Panc1 (cell line): ENCODE results near the gene TMEM41B.

ENCODE experiments used
- POLR2AphosphoS5 ChIP-seq: IDR thresholded peaks from 2 replicates; pipeline ENCODE4 v1.6.1; 2012; ENCODE audit warnings: mild to moderate bottlenecking, low read depth, low read length, moderate library complexity
- REST ChIP-seq, 2 experiments: IDR thresholded peaks; 2 replicates each; pipeline ENCODE4 v1.6.1; 2011 to 2012; ENCODE audit warnings: low read depth in 2 of 2, control low read depth in 1 of 2, low read length in 1 of 2, mild to moderate bottlenecking in 1 of 2, moderate library complexity in 1 of 2; ENCODE audit not compliant: insufficient read depth in 1 of 2
- SIN3A ChIP-seq: IDR thresholded peaks from 2 replicates; pipeline ENCODE4 v1.6.1; 2012; ENCODE audit warnings: low read depth, mild to moderate bottlenecking, low read length, moderate library complexity, borderline replicate concordance; ENCODE audit not compliant: insufficient read depth
- TCF7L2 ChIP-seq: IDR thresholded peaks from 2 replicates; pipeline ENCODE4 v1.6.1; 2011; ENCODE audit warnings: mild to moderate bottlenecking, low read depth, low read length, inconsistent platforms
- TF ChIP-seq, protein P1 (sequence below): fragments of 450-650 bp; IDR thresholded peaks from 2 replicates; pipeline ENCODE4 v1.5.1; 2017; ENCODE audit warnings: mild to moderate bottlenecking

DNA sequence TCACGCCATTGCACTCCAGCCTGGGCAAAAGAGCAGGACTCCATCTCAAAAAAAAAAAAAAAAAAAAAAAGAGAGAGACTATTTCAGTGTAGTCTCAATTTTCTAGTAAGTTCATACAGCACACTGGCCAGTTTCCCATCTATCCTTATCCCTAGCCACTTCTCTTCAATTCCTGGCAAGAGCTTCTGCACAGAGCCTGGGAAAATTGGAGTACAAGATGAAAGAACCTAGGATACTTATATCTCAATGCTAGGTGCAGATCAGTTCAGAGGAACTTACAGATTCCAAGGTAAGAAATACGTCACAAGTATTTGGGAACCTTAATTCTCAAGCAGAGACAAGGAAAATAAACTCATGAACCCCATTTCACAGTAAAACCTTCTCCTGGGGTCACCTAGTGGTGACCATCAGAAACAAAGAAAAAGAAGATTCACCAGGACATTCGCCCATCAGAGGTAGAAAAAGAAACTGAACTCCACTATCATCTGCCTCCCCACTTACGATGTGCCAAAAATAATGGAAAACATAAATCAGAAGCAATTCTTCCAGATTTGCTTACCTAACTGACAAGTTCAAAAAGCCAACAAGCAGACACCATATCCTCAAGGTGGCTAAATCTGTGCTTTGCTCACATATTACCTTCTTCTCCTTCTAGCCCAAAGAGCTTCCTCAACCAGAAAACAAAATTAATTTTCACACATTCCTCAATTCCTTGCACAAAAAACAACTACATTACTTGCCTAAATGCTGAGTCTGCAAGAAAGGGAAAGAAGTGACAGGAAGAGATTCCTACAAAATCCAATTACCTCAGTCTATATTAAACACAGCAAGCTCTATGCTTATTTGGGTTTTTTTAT is 54.2 kb downstream of the TMEM41B start:
- TF ChIP-seq, protein P1, sequence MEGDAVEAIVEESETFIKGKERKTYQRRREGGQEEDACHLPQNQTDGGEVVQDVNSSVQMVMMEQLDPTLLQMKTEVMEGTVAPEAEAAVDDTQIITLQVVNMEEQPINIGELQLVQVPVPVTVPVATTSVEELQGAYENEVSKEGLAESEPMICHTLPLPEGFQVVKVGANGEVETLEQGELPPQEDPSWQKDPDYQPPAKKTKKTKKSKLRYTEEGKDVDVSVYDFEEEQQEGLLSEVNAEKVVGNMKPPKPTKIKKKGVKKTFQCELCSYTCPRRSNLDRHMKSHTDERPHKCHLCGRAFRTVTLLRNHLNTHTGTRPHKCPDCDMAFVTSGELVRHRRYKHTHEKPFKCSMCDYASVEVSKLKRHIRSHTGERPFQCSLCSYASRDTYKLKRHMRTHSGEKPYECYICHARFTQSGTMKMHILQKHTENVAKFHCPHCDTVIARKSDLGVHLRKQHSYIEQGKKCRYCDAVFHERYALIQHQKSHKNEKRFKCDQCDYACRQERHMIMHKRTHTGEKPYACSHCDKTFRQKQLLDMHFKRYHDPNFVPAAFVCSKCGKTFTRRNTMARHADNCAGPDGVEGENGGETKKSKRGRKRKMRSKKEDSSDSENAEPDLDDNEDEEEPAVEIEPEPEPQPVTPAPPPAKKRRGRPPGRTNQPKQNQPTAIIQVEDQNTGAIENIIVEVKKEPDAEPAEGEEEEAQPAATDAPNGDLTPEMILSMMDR: no peak
- TF ChIP-seq REST (IDR thresholded peaks at IDR 0.05; ENCODE audit: insufficient read depth in 1 of 2, low read depth in 2 of 2, low read length in 1 of 2): no peak
- no peak for TF ChIP-seq SIN3A
- no peak for TF ChIP-seq POLR2AphosphoS5
- TF ChIP-seq TCF7L2: no peak
